IPS-20b (cell line): ENCODE data around the gene OR8H3.
"Not testable (repeated sequence)": the region's sequence is repeated elsewhere in the genome, so short reads cannot be mapped to it uniquely, and the experiment has no call there.

Source experiments
- H3K27ac ChIP-seq: one replicate; pipeline ENCODE4 v1.5.1; 2013; ENCODE audit warnings: low read length
- H3K27me3 ChIP-seq: 2 replicates; pipeline ENCODE4 v1.6.1; 2013; ENCODE audit warnings: mild to moderate bottlenecking, low read length, inconsistent platforms; ENCODE audit not compliant: insufficient read depth
- H3K36me3 ChIP-seq: 2 replicates; pipeline ENCODE4 v1.6.1; 2013; ENCODE audit warnings: low read depth, mild to moderate bottlenecking, inconsistent platforms, low read length, moderate library complexity; ENCODE audit not compliant: insufficient read depth
- H3K4me1 ChIP-seq: 2 replicates; pipeline ENCODE4 v1.6.1; 2013; ENCODE audit warnings: mild to moderate bottlenecking, control low read depth, inconsistent platforms, low read length, moderate library complexity; ENCODE audit not compliant: insufficient read depth
- H3K4me3 ChIP-seq: 2 replicates; pipeline ENCODE4 v1.5.1; 2013; ENCODE audit warnings: mild to moderate bottlenecking, low read length, inconsistent platforms
- H3K9ac ChIP-seq: 2 replicates; pipeline ENCODE4 v1.6.1; 2013; ENCODE audit warnings: low read depth, mild to moderate bottlenecking, inconsistent platforms, low read length, moderate library complexity
- H3K9me3 ChIP-seq: 2 replicates; pipeline ENCODE4 v1.6.1; 2013; ENCODE audit warnings: mild to moderate bottlenecking, low read depth, low read length, inconsistent platforms; ENCODE audit not compliant: insufficient read depth

The OR8H3 gene, protein sequence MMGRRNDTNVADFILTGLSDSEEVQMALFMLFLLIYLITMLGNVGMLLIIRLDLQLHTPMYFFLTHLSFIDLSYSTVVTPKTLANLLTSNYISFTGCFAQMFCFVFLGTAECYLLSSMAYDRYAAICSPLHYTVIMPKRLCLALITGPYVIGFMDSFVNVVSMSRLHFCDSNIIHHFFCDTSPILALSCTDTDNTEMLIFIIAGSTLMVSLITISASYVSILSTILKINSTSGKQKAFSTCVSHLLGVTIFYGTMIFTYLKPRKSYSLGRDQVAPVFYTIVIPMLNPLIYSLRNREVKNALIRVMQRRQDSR

DNA sequence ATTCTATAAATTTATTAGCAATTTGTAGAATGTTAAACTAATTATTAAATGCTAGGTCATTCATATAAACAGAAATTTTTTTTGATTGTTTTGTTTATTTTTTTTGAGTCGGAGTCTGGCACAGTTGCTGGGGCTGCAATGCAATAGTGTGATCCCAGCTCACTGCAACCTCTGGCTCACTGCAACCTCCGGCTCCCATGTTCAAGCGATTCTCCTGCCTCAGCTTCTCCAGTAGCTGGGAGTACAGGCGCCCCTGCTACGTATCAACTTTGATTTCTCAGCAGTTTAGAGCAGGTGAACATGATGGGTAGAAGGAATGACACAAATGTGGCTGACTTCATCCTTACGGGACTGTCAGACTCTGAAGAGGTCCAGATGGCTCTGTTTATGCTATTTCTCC, at the start of gene OR8H3:
Gene OR8H3 (plus strand): TSS at position 301 of the 400 bp plus-strand sequence. CDS start 0 bp downstream, at position 301.
- Histone ChIP-seq H3K27me3 (no peaks in the 10 kb centered on the region), H3K36me3 (no peaks in the 10 kb centered on the region), H3K9me3 (no peaks in the 10 kb centered on the region), H3K4me3 (no peak within 1 kb of the TSS), H3K4me1 (no peaks in the 10 kb centered on the region), H3K27ac (no peak within 1 kb of the TSS), H3K9ac (no peak within 1 kb of the TSS)

DNA sequence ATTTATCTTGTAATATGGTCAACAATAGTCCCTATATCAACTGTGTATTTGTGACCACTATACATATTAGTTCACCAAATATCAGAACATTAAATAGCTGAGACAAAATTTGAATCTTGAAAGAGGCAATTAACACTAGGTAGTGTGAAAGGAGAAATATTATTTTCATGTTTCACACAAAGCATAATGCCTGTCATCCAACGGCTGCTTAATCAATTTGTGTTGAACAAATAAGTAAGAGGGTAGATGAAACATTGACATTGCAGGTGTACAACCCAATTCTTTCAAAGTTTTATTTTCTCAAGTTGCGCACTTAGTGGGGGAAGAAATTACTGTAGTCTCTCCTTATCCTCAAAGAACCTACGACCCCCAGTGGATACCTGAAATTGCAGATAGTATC, 32.5 kb upstream of the OR8H3 start:
- no peak overlapping the region for H3K4me3 ChIP-seq
- H3K27ac ChIP-seq, result no peak overlapping the region
- H3K27me3 ChIP-seq, result no peaks in the 10 kb centered on the region
- H3K9me3 ChIP-seq, result no peaks in the 10 kb centered on the region
- no peak overlapping the region for H3K9ac ChIP-seq
- no peaks in the 10 kb centered on the region for H3K4me1 ChIP-seq
- H3K36me3 ChIP-seq, result no peaks in the 10 kb centered on the region

DNA sequence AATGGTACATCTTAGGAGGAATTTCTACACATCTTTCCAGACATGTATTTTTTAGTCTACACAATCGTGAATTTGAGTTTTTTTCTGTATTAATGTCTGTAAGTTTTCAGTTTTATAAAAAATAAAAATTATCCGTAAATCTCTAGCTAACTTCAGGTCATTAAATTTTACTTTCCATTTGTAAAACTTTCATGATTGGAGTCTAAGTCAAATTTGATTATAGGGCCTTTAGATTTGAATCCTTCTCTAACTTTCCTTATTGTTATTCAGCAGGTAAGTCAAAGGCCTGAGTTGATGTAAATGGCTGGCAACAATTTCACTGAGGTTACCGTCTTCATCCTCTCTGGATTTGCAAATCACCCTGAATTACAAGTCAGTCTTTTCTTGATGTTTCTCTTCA, 29.2 kb upstream of the OR8H3 start, which contains the start of gene OR8I2:
Gene OR8I2 (plus strand): TSS at position 301 of the 400 bp plus-strand sequence. CDS start 0 bp downstream, at position 301.
- no peaks in the 10 kb centered on the region for H3K27me3 ChIP-seq
- no peak within 1 kb of the TSS for H3K27ac ChIP-seq
- H3K9ac ChIP-seq, result no peak within 1 kb of the TSS
- H3K9me3 ChIP-seq, result no peaks in the 10 kb centered on the region
- H3K36me3 ChIP-seq, result no peaks in the 10 kb centered on the region
- H3K4me1 ChIP-seq, result no peaks in the 10 kb centered on the region
- no peak within 1 kb of the TSS for H3K4me3 ChIP-seq

DNA sequence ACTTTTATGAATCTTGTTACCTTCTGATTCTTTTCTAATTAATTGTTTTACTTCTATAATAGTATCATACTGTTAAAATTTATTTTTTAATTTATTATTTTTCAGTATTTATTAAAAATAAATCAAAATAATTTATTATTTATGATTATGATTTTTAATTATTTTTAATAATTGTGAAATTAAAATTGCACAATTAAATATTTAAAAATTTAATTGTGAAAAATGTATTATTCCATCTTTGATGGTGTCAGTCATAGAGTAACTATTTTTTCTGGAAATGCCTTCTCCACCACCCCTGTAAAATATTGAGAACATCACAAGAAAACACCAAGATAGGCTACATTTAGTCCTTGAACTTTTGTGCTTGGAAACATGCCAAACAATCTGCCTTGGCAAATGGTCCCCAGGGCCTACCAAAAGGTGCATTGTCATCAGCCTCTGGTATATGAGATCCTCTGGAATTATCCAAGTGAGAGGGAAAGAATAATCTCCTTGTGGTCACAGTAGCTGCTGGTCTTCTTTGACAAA, 18.9 kb upstream of the OR8H3 start, which contains the start of gene OR8H2:
Gene OR8H2 (plus strand): TSS at position 478 of the 528 bp plus-strand sequence. CDS start 1,356 bp downstream, outside the sequence.
- no peak within 1 kb of the TSS for H3K4me3 ChIP-seq
- no peak within 1 kb of the TSS for H3K27ac ChIP-seq
- no peaks in the 10 kb centered on the region for H3K9me3 ChIP-seq
- no peaks in the 10 kb centered on the region for H3K36me3 ChIP-seq
- H3K27me3 ChIP-seq, result no peaks in the 10 kb centered on the region
- no peak within 1 kb of the TSS for H3K9ac ChIP-seq
- no peaks in the 10 kb centered on the region for H3K4me1 ChIP-seq

DNA sequence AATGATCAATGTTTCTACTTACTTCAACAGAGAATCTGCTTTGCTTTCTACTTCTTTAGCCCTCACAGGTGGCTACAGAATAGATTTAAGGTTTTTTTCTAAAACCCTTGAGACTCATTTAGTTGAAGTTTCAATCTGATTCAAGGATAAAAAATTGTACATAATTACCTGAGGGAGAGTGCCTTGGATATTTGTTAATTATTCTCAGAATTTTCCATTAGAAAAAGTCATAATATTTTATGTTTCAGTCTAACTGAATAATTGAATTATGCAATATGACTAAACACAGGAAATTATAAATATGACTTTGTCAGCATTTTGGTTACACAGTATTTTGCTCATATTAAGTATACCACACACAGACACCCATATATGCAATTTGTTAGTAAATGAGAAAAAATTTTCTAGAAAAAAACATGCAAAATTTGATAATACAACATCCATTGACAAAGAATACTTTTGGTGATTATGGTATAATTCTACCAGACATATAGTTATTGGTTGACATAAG, 18.0 kb downstream of the OR8H3 start, which contains the start of gene OR8J3:
Gene OR8J3 (minus strand): TSS at position 51 of the 511 bp plus-strand sequence. CDS start 2,483 bp downstream, outside the sequence.
- H3K9ac ChIP-seq, result no peak within 1 kb of the TSS
- H3K4me3 ChIP-seq, result no peak within 1 kb of the TSS
- no peaks in the 10 kb centered on the region for H3K9me3 ChIP-seq
- H3K27ac ChIP-seq, result no peak within 1 kb of the TSS
- no peaks in the 10 kb centered on the region for H3K36me3 ChIP-seq
- no peaks in the 10 kb centered on the region for H3K4me1 ChIP-seq
- no peaks in the 10 kb centered on the region for H3K27me3 ChIP-seq

DNA sequence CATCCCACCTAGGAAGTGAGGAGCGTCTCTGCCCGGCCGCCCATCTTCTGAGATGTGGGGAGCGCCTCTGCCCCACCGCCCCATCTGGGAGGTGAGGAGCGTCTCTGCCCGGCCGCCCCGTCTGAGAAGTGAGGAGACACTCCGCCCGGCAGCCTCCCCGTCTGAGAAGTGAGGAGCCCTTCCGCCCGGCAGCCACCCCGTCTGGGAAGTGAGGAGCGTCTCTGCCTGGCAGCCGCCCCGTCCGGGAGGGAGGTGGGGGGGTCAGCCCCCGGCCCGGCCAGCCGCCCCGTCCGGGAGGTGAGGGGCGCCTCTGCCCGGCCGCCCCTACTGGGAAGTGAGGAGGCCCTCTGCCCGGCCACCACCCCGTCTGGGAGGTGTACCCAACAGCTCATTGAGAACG, 21.5 kb downstream of the OR8H3 start:
- H3K4me3 ChIP-seq, H3K9me3 ChIP-seq, H3K27me3 ChIP-seq, H3K27ac ChIP-seq, H3K4me1 ChIP-seq, H3K9ac ChIP-seq, H3K36me3 ChIP-seq: not testable (repeated sequence)

DNA sequence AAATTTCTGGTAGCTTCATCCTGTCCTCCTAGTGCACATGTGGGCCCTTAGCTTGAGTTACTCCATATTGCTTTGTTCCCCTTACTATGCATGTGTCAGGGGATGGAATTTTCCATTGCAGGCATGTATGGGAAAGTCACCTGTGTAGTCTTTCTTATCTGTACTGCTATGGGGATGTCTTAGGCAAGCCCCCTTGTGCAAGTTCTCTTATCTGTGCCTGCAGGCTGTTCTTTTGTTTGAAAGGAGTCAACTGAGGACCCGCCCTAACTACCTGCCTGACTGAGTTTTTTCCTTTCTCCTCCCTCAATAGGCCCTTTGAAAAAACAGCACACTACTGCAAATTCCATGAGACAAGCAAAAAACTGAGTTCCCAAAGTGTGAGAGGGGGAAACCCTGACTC, 29.2 kb downstream of the OR8H3 start:
- H3K4me1 ChIP-seq, result no peaks in the 10 kb centered on the region
- H3K9me3 ChIP-seq, result peaks cover 11% of the 10 kb centered on the region
- H3K9ac ChIP-seq, result no peak overlapping the region
- no peaks in the 10 kb centered on the region for H3K27me3 ChIP-seq
- no peak overlapping the region for H3K27ac ChIP-seq
- no peak overlapping the region for H3K4me3 ChIP-seq
- H3K36me3 ChIP-seq, result no peaks in the 10 kb centered on the region

DNA sequence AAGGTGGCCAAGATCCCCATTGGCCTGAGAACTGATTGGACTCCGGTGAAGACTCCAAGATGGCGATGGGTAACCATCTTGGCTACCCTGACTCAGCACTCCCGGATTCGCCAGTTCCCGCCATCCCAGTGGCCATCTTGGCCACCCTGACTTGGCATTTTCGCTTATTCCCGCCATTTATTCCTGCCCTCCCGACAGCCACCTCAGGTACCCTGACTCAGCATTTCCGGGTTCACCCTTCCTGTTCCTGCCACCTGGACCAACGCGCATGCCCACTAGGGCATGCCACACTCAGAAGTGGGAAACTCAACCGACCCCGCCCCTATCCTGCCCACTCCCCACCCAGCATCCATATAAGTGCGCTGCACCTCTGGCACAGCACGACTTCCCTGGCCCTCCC, 30.2 kb downstream of the OR8H3 start:
- Histone ChIP-seq H3K4me1 (no peaks in the 10 kb centered on the region), H3K27ac (no peak overlapping the region), H3K4me3 (no peak overlapping the region), H3K27me3 (no peaks in the 10 kb centered on the region), H3K36me3 (no peaks in the 10 kb centered on the region), H3K9ac (no peak overlapping the region), H3K9me3 (peaks cover 12% of the 10 kb centered on the region; the same call in 1 of the 2 replicates)

DNA sequence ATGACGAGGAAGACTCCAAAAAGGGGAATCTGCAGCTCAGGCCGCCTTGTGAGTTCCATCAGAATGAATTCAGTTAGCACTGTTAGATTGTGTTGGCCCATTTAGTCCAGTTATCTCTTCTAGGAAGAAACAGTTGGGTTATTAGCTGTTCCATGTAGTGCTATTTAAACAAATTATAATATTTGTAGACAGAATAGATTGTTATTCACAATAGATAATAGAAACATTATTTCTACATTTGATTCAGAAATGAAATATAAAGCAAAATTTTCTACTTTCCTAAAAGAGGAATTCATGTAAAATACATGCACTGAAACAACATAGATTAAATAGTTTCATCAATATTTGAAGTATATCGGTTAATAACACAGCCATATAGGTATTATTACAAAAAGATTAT, 38.0 kb downstream of the OR8H3 start, which contains the start of gene OR8K5:
Gene OR8K5 (minus strand): TSS at position 101 of the 400 bp plus-strand sequence. CDS start 0 bp downstream, at position 101.
- no peaks in the 10 kb centered on the region for H3K36me3 ChIP-seq
- peaks cover 10% of the 10 kb centered on the region; the same call in 1 of the 2 replicates for H3K9me3 ChIP-seq
- no peaks in the 10 kb centered on the region for H3K27me3 ChIP-seq
- no peak within 1 kb of the TSS for H3K9ac ChIP-seq
- no peak within 1 kb of the TSS for H3K27ac ChIP-seq
- H3K4me3 ChIP-seq, result no peak within 1 kb of the TSS
- no peaks in the 10 kb centered on the region for H3K4me1 ChIP-seq

DNA sequence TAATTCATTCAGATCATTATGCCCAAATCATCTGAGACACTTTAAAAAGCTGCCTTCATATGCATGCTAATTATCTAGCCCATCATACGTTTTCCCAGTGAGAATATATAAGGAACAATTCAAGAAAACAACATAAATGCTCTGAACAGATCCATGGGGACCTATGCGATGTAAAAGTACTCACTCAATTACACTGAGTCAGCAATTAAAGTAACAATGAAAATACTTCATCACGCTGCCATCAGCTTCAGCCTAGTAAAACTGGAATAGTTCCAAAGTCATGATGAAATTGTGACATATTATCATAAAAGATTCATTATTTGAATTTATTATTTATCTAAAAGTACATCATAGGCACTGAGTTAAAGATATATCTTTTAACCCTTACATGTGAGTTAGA, 41.6 kb downstream of the OR8H3 start:
- H3K9ac ChIP-seq, result no peak overlapping the region
- no peaks in the 10 kb centered on the region for H3K9me3 ChIP-seq
- no peaks in the 10 kb centered on the region for H3K4me1 ChIP-seq
- no peak overlapping the region for H3K4me3 ChIP-seq
- H3K27me3 ChIP-seq, result no peaks in the 10 kb centered on the region
- H3K36me3 ChIP-seq, result no peaks in the 10 kb centered on the region
- H3K27ac ChIP-seq, result no peak overlapping the region

DNA sequence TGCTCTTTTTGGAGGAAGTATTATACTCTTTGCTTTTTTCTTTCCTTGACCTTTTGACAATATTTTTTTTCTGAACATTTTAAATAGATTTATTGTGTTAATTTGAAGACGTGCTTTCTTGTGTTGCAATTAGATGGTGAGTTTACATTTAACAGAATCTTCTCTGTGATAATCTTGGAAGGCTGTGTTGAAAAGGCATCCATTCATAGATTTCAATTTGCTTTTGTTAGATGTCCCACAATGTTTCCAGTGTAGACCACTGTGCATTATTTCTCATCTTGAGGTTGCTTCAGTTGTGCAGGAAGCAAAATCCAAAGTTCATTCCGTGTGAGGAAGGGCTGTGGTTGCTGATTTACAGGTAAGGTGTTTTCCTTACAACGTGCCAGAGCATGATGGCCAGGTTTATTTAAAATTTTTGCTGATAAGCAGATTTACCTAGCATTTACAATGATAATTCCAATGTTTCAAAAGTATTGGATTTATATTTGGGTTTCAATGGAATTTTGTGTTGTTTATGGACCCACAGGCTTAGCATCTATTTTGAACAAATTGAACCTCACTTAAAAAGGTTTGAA, 50.2 kb downstream of the OR8H3 start:
- Histone ChIP-seq H3K27me3 (no peaks in the 10 kb centered on the region), H3K4me3 (no peak overlapping the region), H3K9ac (no peak overlapping the region), H3K27ac (no peak overlapping the region), H3K9me3 (peaks cover 2% of the 10 kb centered on the region; the same call in 1 of the 2 replicates), H3K36me3 (no peaks in the 10 kb centered on the region), H3K4me1 (no peaks in the 10 kb centered on the region)
